HG03139 (cell line): Measurements from ENCODE around the gene TOR3A.
"Not testable (repeated sequence)": the region's sequence is repeated elsewhere in the genome, so short reads cannot be mapped to it uniquely, and the experiment has no call there.

Experiments used
- ATAC-seq: cut with Tn5 transposase; IDR thresholded peaks from one replicate; pipeline ENCODE4 v1.9.1; 2021; ENCODE audit not compliant: unreplicated experiment

The TOR3A gene, protein sequence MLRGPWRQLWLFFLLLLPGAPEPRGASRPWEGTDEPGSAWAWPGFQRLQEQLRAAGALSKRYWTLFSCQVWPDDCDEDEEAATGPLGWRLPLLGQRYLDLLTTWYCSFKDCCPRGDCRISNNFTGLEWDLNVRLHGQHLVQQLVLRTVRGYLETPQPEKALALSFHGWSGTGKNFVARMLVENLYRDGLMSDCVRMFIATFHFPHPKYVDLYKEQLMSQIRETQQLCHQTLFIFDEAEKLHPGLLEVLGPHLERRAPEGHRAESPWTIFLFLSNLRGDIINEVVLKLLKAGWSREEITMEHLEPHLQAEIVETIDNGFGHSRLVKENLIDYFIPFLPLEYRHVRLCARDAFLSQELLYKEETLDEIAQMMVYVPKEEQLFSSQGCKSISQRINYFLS

DNA sequence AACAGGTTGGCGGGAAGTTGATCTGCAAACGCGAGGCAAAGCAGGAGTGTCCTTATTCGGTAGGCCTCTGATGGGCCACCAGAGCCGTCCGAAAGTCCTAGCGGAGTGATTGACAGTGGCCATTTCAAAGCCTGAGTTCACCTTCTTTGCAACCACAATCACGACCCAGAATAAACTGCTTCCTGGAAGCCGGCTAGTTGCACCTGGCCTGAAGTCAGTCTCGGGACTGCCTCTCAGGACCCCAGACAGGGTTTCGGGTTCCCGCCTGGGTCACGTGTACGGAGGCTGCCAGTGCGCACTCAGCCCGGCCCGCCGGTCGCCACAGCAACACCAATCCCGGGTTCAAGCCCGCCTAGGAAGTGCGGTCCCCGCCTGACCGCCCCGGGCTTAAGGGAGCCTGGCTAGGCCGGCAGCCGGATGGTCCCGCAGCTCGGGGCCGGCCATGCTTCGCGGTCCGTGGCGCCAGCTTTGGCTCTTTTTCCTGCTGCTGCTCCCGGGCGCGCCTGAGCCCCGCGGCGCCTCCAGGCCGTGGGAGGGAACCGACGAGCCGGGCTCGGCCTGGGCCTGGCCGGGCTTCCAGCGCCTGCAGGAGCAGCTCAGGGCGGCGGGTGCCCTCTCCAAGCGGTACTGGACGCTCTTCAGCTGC is at the start of gene TOR3A:
Gene TOR3A (plus strand): TSS at position 384 of the 646 bp plus-strand sequence. CDS start 59 bp downstream, at position 443.
- ATAC-seq, result peak; percentile 91

DNA sequence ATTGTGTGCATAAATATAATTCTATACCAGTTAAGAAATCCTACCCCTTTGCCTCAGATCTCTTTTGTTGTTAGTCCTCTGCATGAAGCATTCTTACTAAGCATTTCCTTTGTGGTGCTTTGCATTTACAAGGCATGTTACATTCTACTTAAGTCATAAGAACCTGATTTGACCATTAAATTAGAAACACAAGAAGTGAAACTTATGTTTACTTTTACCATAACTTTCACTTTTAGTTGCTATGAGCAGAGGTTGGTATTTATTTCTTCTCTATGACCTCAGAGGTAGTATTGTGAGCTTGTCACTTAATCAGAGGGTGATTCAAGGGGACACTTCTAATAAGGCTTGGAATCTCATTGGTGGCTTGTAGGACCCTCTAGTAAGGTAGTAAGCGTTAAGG is 47.1 kb upstream of the TOR3A start:
- peak; percentile 73 for ATAC-seq

GRCh38 chr1:179036844-179037465 is 44.9 kb upstream of the TOR3A start:
- ATAC-seq, result peak; percentile 45

- ATAC-seq, result no peak
Measured at GRCh38 chr1:179038528-179039281, 43.2 kb upstream of the TOR3A start.

GRCh38 chr1:179039502-179040174 is 42.2 kb upstream of the TOR3A start:
- not testable (repeated sequence) for ATAC-seq

GRCh38 chr1:179040175-179040551 is 41.7 kb upstream of the TOR3A start:
- ATAC-seq, result not testable (repeated sequence)

DNA sequence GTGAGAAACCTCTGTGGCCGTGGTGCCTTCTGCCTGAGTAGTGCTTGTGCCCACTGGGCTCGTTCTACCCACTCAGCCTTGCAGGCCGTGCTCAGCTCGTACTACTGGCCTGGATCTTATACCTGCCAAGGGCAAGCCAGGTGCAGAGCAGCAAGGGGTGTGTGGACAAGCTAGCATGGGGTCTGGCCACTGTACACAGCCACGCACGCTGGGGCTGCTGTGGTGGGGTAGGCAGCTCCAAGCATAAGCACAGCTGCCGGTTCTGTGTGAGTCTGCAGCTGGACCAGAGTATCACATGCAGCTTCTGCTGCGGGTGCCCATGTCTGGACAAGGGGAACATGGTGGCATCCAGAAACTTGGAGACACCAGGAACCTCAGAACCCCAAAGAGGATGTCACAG is 39.8 kb upstream of the TOR3A start:
- ATAC-seq, result no peak

- no peak for ATAC-seq
Measured at GRCh38 chr1:179042700-179043099, 39.2 kb upstream of the TOR3A start.

- ATAC-seq, result no peak
Measured at GRCh38 chr1:179043266-179043665, 38.6 kb upstream of the TOR3A start.

GRCh38 chr1:179043907-179044306 is 38.0 kb upstream of the TOR3A start:
- ATAC-seq, result no peak

GRCh38 chr1:179046808-179047635 is 34.8 kb upstream of the TOR3A start:
- ATAC-seq, result no peak

- ATAC-seq, result no peak
Measured at GRCh38 chr1:179047636-179047997, 34.3 kb upstream of the TOR3A start.

GRCh38 chr1:179048339-179049124 is 33.3 kb upstream of the TOR3A start:
- no peak for ATAC-seq

DNA sequence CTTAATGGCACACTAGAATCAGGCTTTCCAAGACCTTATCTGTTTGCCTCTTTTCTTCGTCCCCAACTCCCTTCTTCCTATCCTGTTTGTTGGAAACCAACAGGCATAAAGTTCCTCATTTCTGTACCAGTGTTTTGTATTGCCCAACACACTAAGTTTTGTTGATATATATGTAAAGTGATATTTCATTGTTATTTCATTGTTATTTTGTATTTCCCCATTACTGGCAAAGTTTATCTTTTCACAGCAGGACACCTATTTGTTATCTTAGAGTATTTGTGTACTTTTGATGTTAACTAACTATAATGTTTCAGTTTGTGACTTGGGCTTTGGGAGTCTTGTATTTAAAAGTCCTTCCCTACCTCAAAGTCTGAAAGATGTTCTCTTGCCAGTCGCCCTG is 29.1 kb upstream of the TOR3A start:
- no peak for ATAC-seq

DNA sequence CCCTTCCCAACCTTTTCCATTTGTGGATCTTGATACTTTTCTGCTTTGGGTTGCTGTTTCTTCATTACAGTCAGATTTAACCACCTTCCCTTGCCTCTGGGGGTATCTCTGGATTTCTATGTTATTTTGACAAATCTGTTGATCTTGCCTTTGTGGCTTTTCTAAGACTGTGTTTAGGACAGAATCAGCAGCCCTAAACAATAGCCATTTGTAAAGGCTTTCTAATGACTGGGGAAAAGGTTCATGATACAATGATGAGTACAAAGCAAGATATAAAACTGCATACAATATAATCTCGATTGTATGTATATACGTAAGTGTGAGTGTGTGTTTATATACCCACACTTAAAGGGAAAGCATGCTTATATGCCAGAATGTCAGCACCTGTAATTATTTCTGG is 28.4 kb upstream of the TOR3A start:
- ATAC-seq, result no peak

GRCh38 chr1:179055937-179056336 is 25.9 kb upstream of the TOR3A start:
- no peak for ATAC-seq

GRCh38 chr1:179058487-179059483 is 23.1 kb upstream of the TOR3A start:
- no peak for ATAC-seq
